GM19452 (cell line): ENCODE data around the gene CNOT8.
"Not testable (repeated sequence)": the region's sequence is repeated elsewhere in the genome, so short reads cannot be mapped to it uniquely, and the experiment has no call there.

Source experiments
- ATAC-seq: cut with Tn5 transposase; IDR thresholded peaks from one replicate; pipeline ENCODE4 v1.9.1; 2021; ENCODE audit not compliant: unreplicated experiment

CNOT8 gene

GRCh38 chr5:154863291-154864080, 5.1 kb downstream of the CNOT8 start:
- ATAC-seq, result no peak

GRCh38 chr5:154865466-154866184, 7.2 kb downstream of the CNOT8 start:
- no peak for ATAC-seq

DNA sequence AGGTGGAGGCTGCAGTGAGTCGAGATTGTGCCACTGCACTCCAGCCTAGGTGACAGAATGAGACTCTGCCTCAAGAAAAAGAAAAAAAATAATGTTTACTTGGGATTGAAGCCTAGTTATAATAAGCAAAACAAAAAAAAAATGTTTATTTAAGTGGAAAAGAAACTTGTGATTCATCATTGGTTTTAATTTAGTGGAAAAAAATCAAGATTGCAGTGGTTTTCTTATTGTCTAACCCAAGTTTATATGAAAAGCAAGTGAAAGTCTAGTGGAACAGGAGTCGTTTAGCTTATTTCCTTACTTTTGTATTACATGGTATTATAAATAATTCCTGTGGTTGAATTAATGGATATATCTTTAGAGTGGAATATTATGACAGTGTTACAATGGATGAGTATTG, 8.4 kb downstream of the CNOT8 start:
- no peak for ATAC-seq

GRCh38 chr5:154868702-154869101, 10.3 kb downstream of the CNOT8 start:
- ATAC-seq, result no peak

DNA sequence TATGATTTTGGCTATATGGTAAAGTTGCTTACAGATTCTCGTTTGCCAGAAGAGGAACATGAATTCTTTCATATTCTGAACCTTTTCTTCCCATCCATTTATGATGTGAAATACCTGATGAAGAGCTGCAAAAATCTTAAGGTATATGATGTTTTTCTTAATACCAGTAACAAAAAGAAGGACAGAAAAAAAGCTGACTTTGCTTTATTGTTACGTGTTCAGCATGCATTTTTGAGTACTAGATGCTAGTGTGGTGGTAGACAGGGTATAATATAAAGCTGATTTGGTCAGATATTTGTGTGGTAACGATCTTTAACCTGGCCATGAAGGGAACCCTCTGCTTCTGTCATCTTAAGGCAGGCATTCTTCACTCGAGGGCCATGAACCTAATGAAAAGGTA, 13.3 kb downstream of the CNOT8 start:
- ATAC-seq, result no peak

GRCh38 chr5:154873791-154874331, 15.4 kb downstream of the CNOT8 start:
- ATAC-seq, result no peak

DNA sequence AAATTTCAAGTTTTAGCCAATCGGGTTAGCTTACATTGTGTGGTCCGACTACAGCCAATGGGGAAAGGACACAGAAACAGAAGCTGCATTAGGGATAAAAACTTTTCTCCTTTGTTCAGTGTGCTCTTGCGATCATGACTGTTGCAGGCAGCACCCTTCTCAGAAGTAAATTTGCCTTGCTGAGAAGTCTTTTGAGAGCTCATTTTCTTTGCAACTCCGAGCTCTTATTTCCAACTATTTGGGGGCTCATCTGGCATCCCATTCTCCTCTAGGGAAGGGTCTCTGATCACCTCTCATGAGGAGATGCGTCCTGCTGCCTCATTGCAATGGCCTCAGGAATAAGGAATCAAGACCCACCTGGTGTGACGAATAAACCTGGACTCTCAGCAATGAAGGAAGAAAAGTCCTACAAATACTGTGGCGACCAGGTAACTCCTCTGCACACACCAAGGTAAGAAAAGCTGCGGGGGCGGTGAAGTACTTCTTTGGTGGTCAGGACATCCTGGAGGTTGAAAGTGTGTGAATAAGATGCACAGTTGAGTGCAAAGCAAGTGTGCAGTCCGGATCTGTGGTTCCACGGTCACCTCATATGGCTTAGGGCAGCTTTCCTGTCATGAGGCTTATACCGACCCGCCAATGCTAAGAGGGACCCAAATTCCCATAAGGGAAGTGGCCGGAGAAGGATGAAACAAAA, 20.4 kb downstream of the CNOT8 start:
- no peak for ATAC-seq

DNA sequence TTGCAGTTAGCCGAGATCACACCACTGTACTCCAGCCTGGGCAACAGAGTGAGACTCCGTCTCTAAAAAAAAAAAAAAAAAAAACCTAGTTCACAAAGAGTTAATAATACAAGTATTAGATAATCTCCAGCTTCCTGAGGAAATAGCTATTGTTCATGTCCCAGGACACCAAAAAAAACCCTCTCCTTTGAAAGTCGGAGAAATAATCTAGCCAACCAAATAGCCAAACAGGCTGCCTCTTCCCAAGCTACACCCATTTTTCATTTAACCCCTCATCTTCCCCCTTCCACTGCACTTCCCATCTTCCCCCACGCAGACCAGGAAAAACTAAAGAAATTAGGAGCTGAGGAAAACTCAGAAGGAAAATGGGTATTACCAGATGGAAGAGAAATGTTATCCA, 23.6 kb downstream of the CNOT8 start:
- ATAC-seq, result no peak

- no peak for ATAC-seq
Measured at GRCh38 chr5:154884424-154884823, 26.0 kb downstream of the CNOT8 start.

GRCh38 chr5:154885439-154885838, 27.0 kb downstream of the CNOT8 start:
- ATAC-seq, result no peak

DNA sequence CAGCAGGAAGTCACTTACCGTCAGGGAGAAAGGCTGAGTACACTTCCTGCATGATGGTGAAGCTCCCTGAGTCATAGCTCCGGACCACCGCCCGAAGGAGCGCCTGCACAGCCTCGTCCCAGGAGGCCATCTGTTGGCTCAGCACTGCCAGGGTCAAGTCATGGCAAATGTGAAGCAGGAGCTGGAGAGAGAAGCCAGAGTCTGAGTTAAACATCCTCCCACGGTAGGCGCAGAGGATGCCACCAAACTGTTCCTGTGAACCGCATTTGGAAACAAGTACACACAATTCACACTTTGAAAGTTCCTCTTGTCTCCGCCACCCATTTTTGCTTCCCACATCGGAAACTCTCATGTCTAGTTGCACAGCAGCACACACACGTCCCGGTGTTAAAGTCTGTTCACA, 33.9 kb downstream of the CNOT8 start:
- ATAC-seq, result no peak

DNA sequence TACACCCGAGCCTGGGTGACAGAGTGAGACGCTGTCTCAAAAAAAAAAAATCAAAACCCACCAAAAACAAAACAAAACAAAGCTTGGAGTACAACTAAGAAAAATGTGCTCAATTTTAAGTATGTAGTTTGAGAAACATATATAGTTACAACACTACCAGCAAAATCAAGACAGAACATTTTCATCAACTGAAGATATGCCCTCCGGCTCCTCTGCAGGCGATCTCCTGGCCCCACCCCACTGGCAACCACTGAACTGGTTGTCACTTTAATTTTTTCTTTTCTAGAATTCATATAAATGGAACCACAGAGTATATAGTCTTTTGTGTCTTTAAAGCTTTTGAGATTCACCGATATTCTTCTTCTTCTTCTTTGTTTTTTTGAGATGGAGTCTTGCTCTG, 35.0 kb downstream of the CNOT8 start:
- ATAC-seq, result no peak

DNA sequence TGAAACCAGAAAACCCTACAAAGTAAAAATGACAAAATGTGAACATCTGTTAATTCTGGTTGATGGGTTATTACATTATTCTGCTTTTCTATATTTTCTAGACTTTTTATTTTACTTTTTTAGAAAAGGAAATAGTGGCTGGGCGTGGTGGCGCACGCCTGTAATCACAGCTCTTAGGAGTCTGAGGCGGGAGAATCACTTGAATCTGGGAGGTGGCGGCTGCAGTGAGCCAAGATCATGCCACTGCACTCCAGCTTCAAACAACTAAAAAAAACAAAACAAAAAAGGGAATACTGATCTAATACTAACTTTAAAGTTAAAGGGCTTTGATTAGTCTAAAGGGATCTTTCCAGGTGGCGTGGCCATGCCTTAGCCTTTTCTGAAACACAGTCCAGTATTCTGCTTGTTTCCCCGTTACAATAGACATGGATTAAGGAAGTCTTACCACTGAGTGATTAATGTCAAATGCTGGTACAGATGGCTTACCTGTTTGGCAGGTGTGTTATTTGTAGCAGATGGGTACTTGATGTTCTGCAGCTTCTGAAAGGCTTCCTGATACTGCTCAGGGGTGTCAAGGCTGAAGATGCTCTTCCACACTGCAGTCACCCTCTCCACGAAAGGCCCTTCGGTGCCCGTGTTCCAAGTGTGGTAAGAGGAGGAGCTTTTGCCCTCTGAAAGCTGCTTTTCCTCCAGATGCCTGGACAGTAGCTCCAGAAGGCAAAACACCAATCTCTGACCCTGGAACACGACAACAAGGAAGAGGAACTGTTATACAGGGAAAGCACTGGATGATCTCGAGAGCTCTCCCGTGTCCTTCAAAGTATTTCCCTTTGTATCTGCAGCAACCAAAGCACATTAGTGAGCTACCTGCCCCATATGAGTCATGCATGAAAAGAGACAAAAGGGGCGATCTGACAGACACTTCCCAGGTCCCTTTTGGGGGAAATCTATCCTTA, 37.5 kb downstream of the CNOT8 start:
- ATAC-seq, result no peak

DNA sequence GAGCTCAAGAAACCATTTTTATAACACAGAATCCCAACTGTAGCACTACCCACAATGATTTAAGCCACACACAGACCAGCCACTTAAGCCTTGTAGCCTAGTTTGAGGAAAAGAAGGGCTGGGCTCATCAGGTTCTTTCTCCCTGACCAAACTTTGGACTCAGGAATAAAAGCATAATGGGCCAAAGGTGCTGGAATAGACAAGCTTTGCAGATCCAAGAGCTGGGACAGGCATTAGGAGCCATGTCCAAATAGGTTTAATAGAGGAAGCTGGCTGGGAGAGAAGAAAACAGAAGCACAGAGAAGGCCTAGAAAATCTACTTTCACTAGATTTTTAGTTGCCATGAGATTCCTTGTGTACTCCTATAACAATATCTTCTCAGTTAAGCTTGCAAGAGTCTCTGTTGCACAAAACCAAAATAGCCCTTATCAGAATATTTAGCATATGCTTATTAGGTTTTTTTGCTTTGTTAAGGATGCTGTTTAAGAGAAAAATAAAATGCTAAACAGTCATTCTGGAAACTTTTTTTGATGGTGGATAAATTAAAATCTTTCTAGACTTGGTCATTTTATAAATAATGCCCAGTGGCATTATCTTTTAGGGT, 38.2 kb downstream of the CNOT8 start:
- ATAC-seq, result no peak

GRCh38 chr5:154898210-154898609, 39.8 kb downstream of the CNOT8 start:
- ATAC-seq, result no peak

DNA sequence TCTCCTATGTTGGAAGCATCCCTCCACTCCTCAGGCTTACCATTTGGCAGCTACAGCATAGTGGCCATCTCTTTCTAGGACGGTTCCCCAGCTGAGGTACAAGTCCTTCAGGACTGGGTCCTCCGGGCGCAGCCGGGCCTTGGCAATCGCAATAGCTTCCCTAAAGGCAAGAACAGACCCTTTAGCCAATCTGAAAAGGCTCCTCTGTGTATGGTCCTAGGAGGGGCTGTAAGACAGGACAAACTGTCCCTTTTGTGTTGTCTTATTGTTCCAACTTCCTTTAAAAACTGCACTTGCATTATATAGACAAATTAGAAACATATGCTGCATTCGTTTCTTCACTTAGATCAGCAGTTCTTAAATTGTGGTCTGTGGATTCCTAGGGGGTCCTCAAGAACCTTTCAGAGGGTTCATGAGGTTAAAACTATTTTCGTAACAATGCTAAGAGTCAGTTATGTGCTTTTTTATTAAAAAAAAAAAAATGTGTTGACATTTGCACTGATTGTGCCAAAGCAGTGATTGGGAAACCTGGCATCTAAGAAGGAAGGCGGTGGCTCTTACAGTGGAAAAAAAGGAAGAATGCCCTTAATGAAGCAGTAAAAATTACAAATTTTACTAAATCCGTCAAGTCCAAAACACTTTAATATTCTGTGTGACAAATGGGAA, 40.9 kb downstream of the CNOT8 start:
- ATAC-seq, result no peak

- ATAC-seq, result no peak
Measured at GRCh38 chr5:154900066-154900465, 41.6 kb downstream of the CNOT8 start.

GRCh38 chr5:154901276-154901675, 42.8 kb downstream of the CNOT8 start:
- no peak for ATAC-seq

GRCh38 chr5:154901913-154902312, 43.5 kb downstream of the CNOT8 start:
- no peak for ATAC-seq

GRCh38 chr5:154905601-154906000, 47.2 kb downstream of the CNOT8 start:
- ATAC-seq, result not testable (repeated sequence)
